GM08714 (cell line): ENCODE measurements around the gene MRPL32.

Experiments
- H3K4me3 ChIP-seq: fragments of 200-500 bp; sonication (Bioruptor generic); 2 replicates; pipeline ENCODE4 v1.5.1; 2014; ENCODE audit warnings: mild to moderate bottlenecking, low read length, inconsistent platforms
- ZNF274 ChIP-seq: IDR thresholded peaks from 2 replicates; pipeline ENCODE4 v1.6.1; 2012; ENCODE audit warnings: mild to moderate bottlenecking, low read depth, low read length

The MRPL32 gene

GRCh38 chr7:42972699-42973500, 40.7 kb downstream of the MRPL32 start:
- no peak overlapping the region for H3K4me3 ChIP-seq
- no peak for TF ChIP-seq ZNF274

- TF ChIP-seq ZNF274, result no peak
Observed at GRCh38 chr7:42976371-42976770, 44.2 kb downstream of the MRPL32 start.

DNA sequence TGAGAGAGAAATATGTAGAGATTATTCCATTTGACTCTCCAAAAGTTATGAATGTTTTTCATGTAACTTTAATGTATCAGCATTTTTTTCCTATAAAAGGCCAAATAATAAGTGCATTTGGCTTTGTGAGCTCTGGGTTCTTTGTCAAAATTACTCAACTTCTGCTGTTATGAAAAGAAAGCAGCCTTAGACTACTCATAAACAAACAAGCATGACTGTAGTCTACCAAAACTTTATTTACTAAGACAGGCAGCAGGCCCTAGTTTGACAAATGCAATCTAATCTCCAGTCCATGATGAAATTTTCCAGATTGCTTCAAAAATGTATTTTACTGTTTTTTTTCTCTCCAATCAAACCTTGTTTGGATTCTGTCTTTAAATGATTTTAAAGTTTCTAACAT, 46.3 kb downstream of the MRPL32 start:
- TF ChIP-seq ZNF274, result no peak
- H3K4me3 ChIP-seq, result no peak overlapping the region

More at GRCh38 chr7:42976371-42976770, 44.2 kb downstream of the MRPL32 start:
- H3K4me3 ChIP-seq, result no peak overlapping the region

GRCh38 chr7:42980084-42980483, 47.9 kb downstream of the MRPL32 start:
- H3K4me3 ChIP-seq, result no peak overlapping the region
- no peak for TF ChIP-seq ZNF274

GRCh38 chr7:42980514-42980913, 48.3 kb downstream of the MRPL32 start:
- no peak overlapping the region for H3K4me3 ChIP-seq
- no peak for TF ChIP-seq ZNF274

DNA sequence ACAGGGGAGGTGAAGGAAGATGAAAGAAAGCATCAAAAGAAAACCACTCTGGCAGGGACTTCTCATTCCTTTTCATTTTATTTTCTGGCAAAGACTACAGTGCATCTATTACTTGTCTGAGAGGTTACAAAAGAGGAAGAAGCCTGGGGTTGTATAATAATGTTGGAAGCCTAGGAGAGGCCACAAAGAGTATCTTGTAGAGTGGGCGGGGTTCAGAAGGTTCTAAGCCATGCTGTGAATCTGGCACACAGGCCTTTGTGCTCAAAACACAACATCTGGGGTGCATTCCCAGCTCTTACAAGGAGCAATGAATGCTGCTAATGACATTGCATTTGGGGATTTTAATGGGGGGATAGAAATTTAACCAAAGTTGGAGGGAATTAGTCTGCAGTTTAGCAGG, 49.4 kb downstream of the MRPL32 start:
- no peak overlapping the region for H3K4me3 ChIP-seq
- no peak for TF ChIP-seq ZNF274

DNA sequence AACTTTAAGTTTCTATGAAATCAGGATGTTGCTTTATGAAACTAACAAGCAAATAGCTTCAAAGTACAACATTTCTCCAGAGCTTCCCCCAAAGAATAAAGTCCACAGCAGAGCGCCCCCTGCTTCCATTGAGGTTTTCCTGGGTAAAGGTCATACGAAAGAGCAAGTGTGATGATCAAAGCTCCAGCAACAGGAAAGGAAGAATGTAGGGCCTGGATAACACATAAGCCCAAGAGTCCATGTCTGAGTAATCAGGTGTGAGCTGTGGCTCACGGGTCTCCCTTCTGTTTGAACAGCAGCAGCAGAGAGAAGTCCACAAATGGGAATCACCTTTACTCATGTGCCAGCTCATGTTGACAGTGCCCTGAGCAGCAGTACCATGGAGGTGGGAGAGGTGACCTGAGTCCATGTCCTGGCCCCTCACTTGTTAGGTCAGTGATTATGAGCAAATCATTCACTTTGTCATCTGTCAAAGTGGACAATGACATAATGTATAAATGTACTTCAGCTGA, 50.5 kb downstream of the MRPL32 start:
- no peak overlapping the region for H3K4me3 ChIP-seq
- TF ChIP-seq ZNF274, result no peak

DNA sequence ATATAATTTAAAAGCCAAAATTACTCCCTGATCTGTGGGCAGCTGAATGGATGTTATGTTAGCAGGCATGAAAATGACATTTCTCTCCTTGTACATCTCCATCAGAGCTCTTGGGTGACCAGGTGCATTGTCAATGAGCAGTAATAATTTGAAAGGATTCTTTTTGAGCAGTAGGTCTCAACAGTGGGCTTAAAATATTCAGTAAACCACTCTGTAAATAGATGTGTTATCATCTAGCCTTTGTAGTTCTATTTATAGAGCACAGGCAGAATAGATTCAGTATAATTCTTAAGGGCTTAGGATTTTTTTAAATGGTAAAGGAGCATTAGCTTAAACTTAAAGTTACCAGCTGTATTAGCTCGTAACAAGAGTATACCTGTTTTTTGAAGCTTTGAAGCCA, 52.0 kb downstream of the MRPL32 start:
- no peak for TF ChIP-seq ZNF274
- no peak overlapping the region for H3K4me3 ChIP-seq

DNA sequence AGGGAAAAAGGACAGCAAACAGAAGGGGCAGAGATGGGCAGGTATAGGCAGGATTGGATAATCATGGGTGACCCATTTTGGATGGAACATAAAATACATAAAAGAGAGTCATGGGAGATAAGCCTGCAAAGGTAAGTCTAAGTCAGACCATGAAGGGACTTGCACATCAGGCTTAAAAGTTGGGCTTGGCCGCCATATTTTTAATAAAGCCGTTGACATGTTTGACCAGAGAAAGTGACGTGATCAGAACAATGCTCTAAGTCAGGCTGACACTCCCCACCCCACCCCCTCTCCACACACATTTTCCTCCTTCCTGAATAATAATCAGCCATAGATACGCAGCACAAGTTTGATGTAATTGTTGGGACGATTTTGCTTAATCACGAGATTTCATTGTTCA, 54.0 kb downstream of the MRPL32 start:
- TF ChIP-seq ZNF274, result no peak

DNA sequence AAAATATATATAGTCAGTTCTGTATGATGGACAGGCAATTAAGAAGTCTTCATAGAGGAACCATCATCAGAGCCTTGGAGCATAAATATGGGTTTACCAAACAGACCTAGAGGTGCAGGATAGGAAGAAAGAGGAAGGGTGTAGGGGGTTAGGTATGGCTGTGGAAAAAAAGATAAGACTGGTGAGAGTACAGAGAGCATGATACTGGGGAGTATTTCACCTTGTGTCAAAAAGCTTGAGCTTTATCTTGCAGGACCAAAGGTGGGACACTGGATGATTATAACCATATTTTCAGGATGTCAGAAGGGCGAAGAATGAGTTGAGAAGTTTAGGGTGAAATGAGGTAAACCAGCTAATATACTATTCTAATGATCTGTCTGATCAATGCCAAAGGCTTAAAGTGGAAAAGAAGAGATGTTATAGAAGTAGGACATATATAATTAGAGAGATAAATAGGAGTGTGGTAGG, 54.6 kb downstream of the MRPL32 start:
- no peak overlapping the region for H3K4me3 ChIP-seq
- TF ChIP-seq ZNF274, result no peak

More for the DNA sequence above, 54.0 kb downstream of the MRPL32 start:
- H3K4me3 ChIP-seq, result no peak overlapping the region
